B cell (primary cell): ENCODE data around the gene FOXL1. TPM values are rescaled to one million over a fixed set of nuclear protein-coding genes. Genes with fewer than 3 reads are reported as not detected.

Source experiments
- ATAC-seq: fragments of 200-7000 bp; cut with Tn5 transposase; one replicate; pipeline ENCODE4 v1.10.0; 2021; ENCODE audit warnings: low read depth, mild to moderate bottlenecking, moderate number of reproducible peaks, moderate library complexity
- CTCF ChIA-PET: fragments of 350-600 bp; sonication (Branson Sonifier 250); formaldehyde crosslinking; loops from one replicate; lab custom pipeline; 2021; ENCODE audit warnings: antibody characterized with exemption, inconsistent platforms; lab: Charles Lee
- POLR2A ChIA-PET: fragments of 350-600 bp; sonication (Branson Sonifier 250); formaldehyde crosslinking; loops from one replicate; lab custom pipeline; 2021; ENCODE audit warnings: antibody characterized with exemption; lab: Charles Lee
- DNase-seq: peaks from one replicate; pipeline ENCODE4 v3.0.0; 2013
- H2AFZ ChIP-seq: 2 replicates; pipeline ENCODE4 v1.6.1; 2012; ENCODE audit warnings: mild to moderate bottlenecking, low read depth, low read length; ENCODE audit not compliant: insufficient read depth, poor library complexity, severe bottlenecking
- H3K27ac ChIP-seq, 2 donors: 1 replicate in 1 of 2; 2 replicates in 1 of 2; pipeline ENCODE4 v1.5.1; 2012 to 2013; ENCODE audit warnings: low read length in 2 of 2, mild to moderate bottlenecking in 2 of 2, moderate library complexity in 1 of 2
- H3K27me3 ChIP-seq, 4 experiments: fragments of 200-600 bp in 1 of 4; sonication (generic) in 1 of 4; replicated peaks in 1 of 4; 1 replicate in 2 of 4; 2 replicates in 2 of 4; pipeline versions ENCODE4 v1.6.1 to v1.7.0; 2013 to 2016; ENCODE audit warnings: low read length in 3 of 4, mild to moderate bottlenecking in 2 of 4, mixed read lengths in 1 of 4, moderate library complexity in 1 of 4; ENCODE audit not compliant: insufficient read depth in 4 of 4, control insufficient read depth in 3 of 4; ENCODE audit errors: control extremely low read depth in 1 of 4
- H3K36me3 ChIP-seq, 2 experiments: replicated peaks in 1 of 2; 1 replicate in 1 of 2; 2 replicates in 1 of 2; pipeline versions ENCODE4 v1.6.1 to v1.7.1; 2013; ENCODE audit warnings: low read length in 1 of 2; ENCODE audit not compliant: insufficient read depth in 2 of 2, control insufficient read depth in 1 of 2; ENCODE audit errors: control extremely low read depth in 1 of 2, extremely low read depth in 1 of 2
- H3K4me1 ChIP-seq, 2 donors: fragments of 200-600 bp in 1 of 2; sonication (generic) in 1 of 2; 1 replicate in 1 of 2; 2 replicates in 1 of 2; pipeline versions ENCODE4 v1.5.1 to v1.6.1; 2013 to 2017; ENCODE audit warnings: low read length in 2 of 2; ENCODE audit not compliant: control insufficient read depth in 2 of 2, insufficient read depth in 2 of 2
- H3K4me2 ChIP-seq: replicated peaks from 2 replicates; pipeline ENCODE3; 2012; ENCODE audit warnings: mild to moderate bottlenecking, low read depth, low read length; ENCODE audit not compliant: poor library complexity, severe bottlenecking
- H3K4me3 ChIP-seq, 5 experiments: fragments of 200-600 bp in 1 of 5; sonication (generic) in 1 of 5; 1 replicate in 3 of 5; 2 replicates in 2 of 5; pipeline versions ENCODE4 v1.5.1 to v1.7.0; 2011 to 2016; ENCODE audit warnings: low read length in 4 of 5, mild to moderate bottlenecking in 4 of 5, low read depth in 2 of 5, control low read depth in 1 of 5, moderate library complexity in 1 of 5; ENCODE audit not compliant: insufficient read depth in 1 of 5; ENCODE audit errors: control extremely low read depth in 1 of 5, extremely low read depth in 1 of 5
- H3K79me2 ChIP-seq: fragments of 200-600 bp; sonication (generic); one replicate; pipeline ENCODE4 v1.6.0; 2016; ENCODE audit warnings: low read length; ENCODE audit not compliant: control insufficient read depth, insufficient read depth
- H3K9ac ChIP-seq: fragments of 200-600 bp; sonication (generic); 2 replicates; pipeline ENCODE4 v1.6.1; 2017; ENCODE audit warnings: mild to moderate bottlenecking, low read length, moderate library complexity
- H3K9me3 ChIP-seq, 3 donors: one replicate each; pipeline versions ENCODE4 v1.6.1 to v1.7.1; 2013; ENCODE audit warnings: low read length in 2 of 3; ENCODE audit not compliant: control insufficient read depth in 2 of 3, insufficient read depth in 1 of 3; ENCODE audit errors: control extremely low read depth in 1 of 3
- H4K20me1 ChIP-seq: 2 replicates; pipeline ENCODE4 v1.6.0; 2012; ENCODE audit warnings: mild to moderate bottlenecking, low read length; ENCODE audit not compliant: insufficient read depth, control insufficient read depth, poor library complexity, severe bottlenecking
- H3K27ac Mint-ChIP-seq: one replicate; pipeline ENCODE4 v1.8.0; 2021; ENCODE audit warnings: mixed read lengths
- H3K27me3 Mint-ChIP-seq: one replicate; pipeline ENCODE4 v1.8.0; 2021; ENCODE audit warnings: mixed read lengths
- H3K4me1 Mint-ChIP-seq: one replicate; pipeline ENCODE4 v1.8.0; 2021; ENCODE audit warnings: mixed read lengths
- H3K4me3 Mint-ChIP-seq: one replicate; pipeline ENCODE4 v1.8.0; 2021; ENCODE audit warnings: mixed read lengths
- H3K9me3 Mint-ChIP-seq: one replicate; pipeline ENCODE4 v1.8.0; 2022; ENCODE audit warnings: mixed read lengths; ENCODE audit not compliant: insufficient read depth
- EZH2 ChIP-seq: IDR thresholded peaks from 2 replicates; pipeline ENCODE4 v1.6.1; 2012; ENCODE audit warnings: borderline replicate concordance, low read depth, mild to moderate bottlenecking, moderate library complexity, low read length; ENCODE audit not compliant: insufficient read depth, poor library complexity, severe bottlenecking
- WGBS: methylation state at CpG from one replicate; pipeline ENCODE4 v1.1.5; 2013; ENCODE audit warnings: missing lambda C conversion rate; ENCODE audit not compliant: insufficient coverage; 5-methylcytosine and 5-hydroxymethylcytosine counted together
- intact Hi-C: fragments of 100-400 bp; cut with micrococcal nuclease; formaldehyde crosslinking; loops from one replicate; pipeline ENCODE4 v1.10.0; 2022
- polyA plus RNA-seq: library from polyadenylated mRNA; depleted of rRNA; stranded (reverse); fragments of >200 nt; gene quantifications from 2 replicates; pipeline ENCODE4 v1.2.3, GENCODE V29; 2012
- total RNA-seq, 2 donors: library from RNA; stranded (reverse); fragments of 120-200 nt in 1 of 2; gene quantifications; 1 replicate in 1 of 2; 2 replicates in 1 of 2; pipeline versions ENCODE4 v1.2.3 to v1.2.4, GENCODE V29; 2013 to 2022
- TF ChIP-seq, protein P1 (sequence below): fragments of 200-600 bp; IDR thresholded peaks from one replicate; pipeline ENCODE4 v1.8.0; 2022; ENCODE audit warnings: antibody characterized with exemption, mild to moderate bottlenecking

The FOXL1 gene
- total and polyA plus RNA-seq, 2 donors (not counting 1 experiment from before 2014, with no cell fraction given), result not detected

DNA sequence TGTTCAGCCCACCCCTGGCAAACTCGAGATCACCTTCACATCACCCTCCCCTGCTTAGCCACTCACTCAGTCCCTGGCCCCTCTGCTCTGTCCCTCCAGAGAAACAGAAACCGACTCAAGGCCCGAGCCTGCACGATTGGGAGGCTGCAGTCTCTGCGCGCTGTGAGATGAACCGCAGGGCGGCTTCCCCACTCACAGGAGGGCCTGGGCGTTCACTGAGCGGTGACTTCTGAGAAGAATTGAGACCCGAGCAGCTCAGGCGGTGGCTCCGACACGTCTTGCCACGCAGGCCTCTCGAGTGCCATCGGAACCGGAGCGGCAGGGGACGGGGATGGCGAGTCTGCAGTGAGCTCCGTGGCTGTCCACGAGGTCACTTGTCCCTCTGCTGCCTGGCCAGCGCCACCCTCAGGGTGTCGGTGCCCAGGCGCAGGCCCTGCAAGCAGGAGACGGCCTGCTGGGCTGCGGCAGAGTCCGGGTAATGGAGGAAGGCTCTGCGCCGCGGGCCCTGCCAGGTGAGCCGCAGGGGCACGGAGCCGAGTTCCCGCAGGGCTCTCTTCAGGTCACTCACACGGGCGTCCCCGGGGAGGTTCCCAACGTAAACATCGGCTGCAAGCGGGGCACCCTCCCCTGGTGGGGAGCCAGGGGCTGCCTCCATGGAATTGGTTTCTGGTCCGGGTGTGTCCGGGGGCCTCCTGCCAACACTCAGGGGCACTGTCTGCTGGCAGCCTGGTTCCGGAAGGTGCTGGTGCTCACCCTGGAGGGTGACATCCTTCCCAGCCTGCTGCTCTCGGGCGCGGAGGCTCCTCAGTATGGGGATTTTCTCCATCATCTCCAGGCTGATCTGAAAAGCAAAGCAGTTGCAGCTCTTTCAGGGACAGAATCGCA is 46.5 kb upstream of the FOXL1 start:
- ATAC-seq, result no peak
- no peak overlapping the region for H2AFZ ChIP-seq
- H3K4me2 ChIP-seq, result no peak overlapping the region
- peaks cover 3% of the 10 kb centered on the region in 2 experiments for H3K36me3 ChIP-seq
- no peaks in the 10 kb centered on the region for H4K20me1 ChIP-seq
- H3K9me3 ChIP-seq, result peaks cover 0 to 2% (median 0%) of the 10 kb centered on the region in 3 donors
- H3K4me3 Mint-ChIP-seq, result no peak overlapping the region
- no peak overlapping the region for H3K9ac ChIP-seq
- H3K4me1 Mint-ChIP-seq, result no peaks in the 10 kb centered on the region
- H3K27me3 ChIP-seq, result no peaks in the 10 kb centered on the region
- H3K4me1 ChIP-seq, result no peaks in the 10 kb centered on the region
- TF ChIP-seq EZH2, result no peak
- TF ChIP-seq, protein P1, sequence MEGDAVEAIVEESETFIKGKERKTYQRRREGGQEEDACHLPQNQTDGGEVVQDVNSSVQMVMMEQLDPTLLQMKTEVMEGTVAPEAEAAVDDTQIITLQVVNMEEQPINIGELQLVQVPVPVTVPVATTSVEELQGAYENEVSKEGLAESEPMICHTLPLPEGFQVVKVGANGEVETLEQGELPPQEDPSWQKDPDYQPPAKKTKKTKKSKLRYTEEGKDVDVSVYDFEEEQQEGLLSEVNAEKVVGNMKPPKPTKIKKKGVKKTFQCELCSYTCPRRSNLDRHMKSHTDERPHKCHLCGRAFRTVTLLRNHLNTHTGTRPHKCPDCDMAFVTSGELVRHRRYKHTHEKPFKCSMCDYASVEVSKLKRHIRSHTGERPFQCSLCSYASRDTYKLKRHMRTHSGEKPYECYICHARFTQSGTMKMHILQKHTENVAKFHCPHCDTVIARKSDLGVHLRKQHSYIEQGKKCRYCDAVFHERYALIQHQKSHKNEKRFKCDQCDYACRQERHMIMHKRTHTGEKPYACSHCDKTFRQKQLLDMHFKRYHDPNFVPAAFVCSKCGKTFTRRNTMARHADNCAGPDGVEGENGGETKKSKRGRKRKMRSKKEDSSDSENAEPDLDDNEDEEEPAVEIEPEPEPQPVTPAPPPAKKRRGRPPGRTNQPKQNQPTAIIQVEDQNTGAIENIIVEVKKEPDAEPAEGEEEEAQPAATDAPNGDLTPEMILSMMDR, result no peak
- 93% methylated on average over 48 of the region's 49 CpGs for WGBS
- POLR2A ChIA-PET, result no interaction called here
- intact Hi-C loops, result no loop called here
- no peak for DNase-seq
- no peaks in the 10 kb centered on the region for H3K9me3 Mint-ChIP-seq
- H3K27ac Mint-ChIP-seq, result no peak overlapping the region
- no peak overlapping the region for H3K27ac ChIP-seq
- CTCF ChIA-PET, result interaction anchor here (1.0 kb wide), 1 partner anchor 14 kb away, joined by 4 read pairs; no protein-coding TSS in a partner anchor
- no peaks in the 10 kb centered on the region for H3K79me2 ChIP-seq
- H3K27me3 Mint-ChIP-seq, result no peaks in the 10 kb centered on the region
- H3K4me3 ChIP-seq, result no peak overlapping the region

DNA sequence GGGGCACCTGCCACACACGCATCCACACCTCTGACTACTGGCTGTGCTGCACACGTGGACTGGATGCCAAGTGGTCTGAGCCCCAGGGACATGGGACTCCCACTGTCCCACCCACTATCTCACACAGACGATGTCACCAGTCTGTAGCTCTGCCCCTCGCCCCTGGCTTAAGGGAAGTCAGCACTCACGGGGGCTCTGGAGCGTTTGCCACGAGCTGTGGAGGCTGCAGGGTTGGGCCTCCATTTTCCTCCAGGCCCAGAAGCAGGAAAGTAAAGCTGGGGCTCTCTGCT is 45.9 kb upstream of the FOXL1 start:
- Mint-ChIP-seq H3K27ac (no peak overlapping the region), H3K9me3 (no peaks in the 10 kb centered on the region), H3K27me3 (no peaks in the 10 kb centered on the region), H3K4me1 (no peaks in the 10 kb centered on the region), H3K4me3 (no peak overlapping the region)
- H3K9ac ChIP-seq, result no peak overlapping the region
- CTCF ChIA-PET, result no interaction called here
- TF ChIP-seq, protein P1, result no peak
- TF ChIP-seq EZH2, result no peak
- peaks cover 0 to 2% (median 0%) of the 10 kb centered on the region in 3 donors for H3K9me3 ChIP-seq
- POLR2A ChIA-PET, result no interaction called here
- no peaks in the 10 kb centered on the region for H3K4me1 ChIP-seq
- no peak for DNase-seq
- intact Hi-C loops, result no loop called here
- no peak overlapping the region for H2AFZ ChIP-seq
- H3K79me2 ChIP-seq, result no peaks in the 10 kb centered on the region
- H3K27me3 ChIP-seq, result no peaks in the 10 kb centered on the region
- no peak overlapping the region for H3K27ac ChIP-seq
- no peaks in the 10 kb centered on the region for H4K20me1 ChIP-seq
- H3K4me2 ChIP-seq, result no peak overlapping the region
- ATAC-seq, result no peak
- 93% methylated on average over 7 of the region's 7 CpGs for WGBS
- no peak overlapping the region for H3K4me3 ChIP-seq
- H3K36me3 ChIP-seq, result peaks cover 3 to 5% of the 10 kb centered on the region in 2 experiments
